K562 (cell line): ENCODE data around the gene IRAK3. TPM values are rescaled to one million over a fixed set of nuclear protein-coding genes. Genes with fewer than 3 reads are reported as not detected.

ENCODE experiments used
- ARID1B ChIP-seq: fragments of 450-650 bp; IDR thresholded peaks from 2 replicates; pipeline ENCODE4 v1.6.1; 2016; ENCODE audit warnings: antibody characterized with exemption, mild to moderate bottlenecking, inconsistent platforms
- CBFA2T3 ChIP-seq: fragments of 450-650 bp; IDR thresholded peaks from 2 replicates; pipeline ENCODE4 v1.6.1; 2017
- ELK3 ChIP-seq: fragments of 450-650 bp; formaldehyde crosslinking; IDR thresholded peaks from 2 replicates; pipeline ENCODE4 v1.4.0; 2020; ENCODE audit warnings: mild to moderate bottlenecking
- GATAD2B ChIP-seq: fragments of 450-650 bp; IDR thresholded peaks from 2 replicates; pipeline ENCODE4 v1.6.1; 2017; ENCODE audit warnings: mild to moderate bottlenecking, borderline replicate concordance
- HCFC1 ChIP-seq: IDR thresholded peaks from 2 replicates; pipeline ENCODE4 v1.6.1; 2012; ENCODE audit warnings: low read depth, low read length, improper control_type of control experiment
- HDGF ChIP-seq: fragments of 450-650 bp; IDR thresholded peaks from 2 replicates; pipeline ENCODE4 v1.6.1; 2016
- HES1 ChIP-seq: fragments of 450-650 bp; IDR thresholded peaks from 2 replicates; pipeline ENCODE4 v1.6.1; 2016; ENCODE audit warnings: low read depth, mild to moderate bottlenecking, moderate library complexity
- HNRNPUL1 ChIP-seq: fragments of 200-400 bp; formaldehyde crosslinking; IDR thresholded peaks from 2 replicates; pipeline ENCODE4 v1.6.1; 2017; ENCODE audit warnings: low read length
- MCM2 ChIP-seq: fragments of 450-650 bp; IDR thresholded peaks from 2 replicates; pipeline ENCODE4 v1.6.1; 2017; ENCODE audit warnings: low read depth, mild to moderate bottlenecking
- MNT ChIP-seq, 2 experiments: fragments of 450-650 bp; conservative IDR thresholded peaks; 2 replicates each; pipeline ENCODE4 v1.6.1; 2017; ENCODE audit warnings: mild to moderate bottlenecking in 2 of 2, moderate library complexity in 2 of 2
- MXI1 ChIP-seq: IDR thresholded peaks from 2 replicates; pipeline ENCODE4 v1.6.1; 2011; ENCODE audit warnings: low read depth, mild to moderate bottlenecking, improper control_type of control experiment, low read length
- PKNOX1 ChIP-seq: fragments of 450-650 bp; IDR thresholded peaks from 2 replicates; pipeline ENCODE4 v1.6.1; 2016
- SAFB ChIP-seq: fragments of 200-400 bp; formaldehyde crosslinking; IDR thresholded peaks from 2 replicates; pipeline ENCODE4 v1.6.1; 2017; ENCODE audit warnings: low read depth, low read length, borderline replicate concordance
- SOX6 ChIP-seq: fragments of 450-650 bp; IDR thresholded peaks from 2 replicates; pipeline ENCODE4 v1.6.1; 2014; ENCODE audit warnings: mild to moderate bottlenecking
- TEAD2 ChIP-seq: fragments of 450-650 bp; IDR thresholded peaks from 2 replicates; pipeline ENCODE4 v1.6.1; 2016; ENCODE audit warnings: missing genetic modification characterization, control low read depth, missing compliant biosample characterization
- ZHX1 ChIP-seq: fragments of 150-350 bp; conservative IDR thresholded peaks from 2 replicates; pipeline ENCODE4 v1.6.1; 2014; ENCODE audit warnings: low read length
- ZNF586 ChIP-seq: fragments of 450-650 bp; formaldehyde crosslinking; conservative IDR thresholded peaks from 2 replicates; pipeline ENCODE4 v1.4.0; 2020; ENCODE audit warnings: mild to moderate bottlenecking, moderate library complexity
- polyA plus RNA-seq, 8 experiments: library from polyadenylated mRNA; depleted of rRNA in 4 of 8; stranded (reverse) in 5 of 8; unstranded in 3 of 8; fragments of >200 nt; fragmentation: Nextera tagmentation in 2 of 8; fragmentation: Illumina TruSeq in 1 of 8; extraction: Ambion mirVana in 2 of 8; extraction: Trizol in 1 of 8; gene quantifications; 2 replicates each; pipeline versions ENCODE4 v1.2.1 to v1.2.3, GENCODE V29; 2011 to 2014; ENCODE audit warnings: inconsistent platforms in 1 of 8, missing spikeins in 1 of 8
- total RNA-seq, 7 experiments: library from RNA; depleted of rRNA in 6 of 7; stranded (reverse); fragments of >200 nt in 6 of 7; fragmentation: Illumina TruSeq in 2 of 7; extraction: Trizol in 2 of 7; gene quantifications; 2 replicates each; pipeline versions ENCODE4 v1.2.1 to v1.2.3, GENCODE V29; 2011 to 2021; ENCODE audit warnings: low replicate concordance in 1 of 7

IRAK3 gene
- total and polyA plus RNA-seq, 9 of the 15 experiments (the other 6 are each of a cell fraction or from before 2014, with no cell fraction given) = 0.06 to 0.09 (median 0.07) TPM; not detected in 6

- TF ChIP-seq ZHX1 = 0 out of 2 replicates have a peak, but pooled peaks have one; percentile 74
- 0 out of 2 replicates have a peak, but pooled peaks have one; percentile 19 for TF ChIP-seq SOX6
- TF ChIP-seq MXI1 = no peak
- TF ChIP-seq ELK3 (CRISPR knock-in tag) = no peak
- TF ChIP-seq HNRNPUL1 = no peak
- 0 out of 2 replicates have a peak, but pooled peaks have one; percentile 20 for TF ChIP-seq MCM2
- no peak for TF ChIP-seq HES1
- peak; percentile 50; the same call in 1 of the 2 replicates for TF ChIP-seq SAFB
- peak; percentile 46; the same call in 1 of the 2 replicates for TF ChIP-seq ARID1B
- TF ChIP-seq MNT (conservative IDR thresholded peaks at IDR 0.05) = peak; percentile 53 to 82; a peak in 2 of 4 replicates
- no peak for TF ChIP-seq HDGF
- no peak for TF ChIP-seq ZNF586 (CRISPR knock-in tag)
- peak; percentile 25 for TF ChIP-seq GATAD2B
- peak; percentile 22; the same call in 1 of the 2 replicates for TF ChIP-seq TEAD2 (tag)
- TF ChIP-seq CBFA2T3 = peak; percentile 14; the same call in 1 of the 2 replicates
- TF ChIP-seq PKNOX1 = 0 out of 2 replicates have a peak, but pooled peaks have one; percentile 21
- peak; percentile 71 for TF ChIP-seq HCFC1
These were observed 19.5 kb upstream of the IRAK3 start, which contains the start of gene TMBIM4 (continued) for GRCh38 chr12:66169221-66170170.
